Stimulated activated CD4-positive, alpha-beta T cell treated with anti-CD3 and anti-CD28 coated beads, Interleukin-15, amount 100 ng/mL, for 48 hours (primary cell): ENCODE measurements around the gene CACNA1A.
"Not testable (repeated sequence)": the region's sequence is repeated elsewhere in the genome, so short reads cannot be mapped to it uniquely, and the experiment has no call there.

Source experiments
- DNase-seq, 2 donors: peaks; one replicate each; pipeline ENCODE4 v3.0.0-alpha.2; 2020; ENCODE audit warnings: low read depth in 2 of 2

CACNA1A gene

GRCh38 chr19:13229246-13229645 lies 277.0 kb downstream of the CACNA1A start:
- no peak for DNase-seq

GRCh38 chr19:13228561-13228960 lies 277.7 kb downstream of the CACNA1A start:
- DNase-seq, result no peak

GRCh38 chr19:13226983-13227382 lies 279.3 kb downstream of the CACNA1A start:
- no peak for DNase-seq

GRCh38 chr19:13225973-13226865 lies 280.1 kb downstream of the CACNA1A start:
- DNase-seq, result no peak

- no peak for DNase-seq
These were observed 281.2 kb downstream of the CACNA1A start for GRCh38 chr19:13225085-13225484.

- DNase-seq, result no peak
These were observed 285.4 kb downstream of the CACNA1A start for GRCh38 chr19:13220847-13221246.

GRCh38 chr19:13215572-13216380 lies 290.5 kb downstream of the CACNA1A start:
- no peak for DNase-seq

- no peak for DNase-seq
These were observed 292.1 kb downstream of the CACNA1A start for GRCh38 chr19:13214036-13214730.

- DNase-seq, result peak; percentile 64 to 67
These were observed 293.4 kb downstream of the CACNA1A start for GRCh38 chr19:13212759-13213330.

GRCh38 chr19:13211426-13212308 lies 294.6 kb downstream of the CACNA1A start:
- no peak for DNase-seq

- DNase-seq, result no peak
These were observed 295.3 kb downstream of the CACNA1A start for GRCh38 chr19:13210941-13211340.

GRCh38 chr19:13210339-13210775 lies 295.9 kb downstream of the CACNA1A start:
- no peak for DNase-seq

GRCh38 chr19:13209484-13210338 lies 296.6 kb downstream of the CACNA1A start:
- DNase-seq, result no peak

GRCh38 chr19:13208672-13209483 lies 297.4 kb downstream of the CACNA1A start:
- no peak for DNase-seq

GRCh38 chr19:13207846-13208671 lies 298.2 kb downstream of the CACNA1A start:
- peak; percentile 35 to 62 for DNase-seq

- no peak for DNase-seq
These were observed 298.9 kb downstream of the CACNA1A start for GRCh38 chr19:13207237-13207845.

- DNase-seq, result no peak
These were observed 299.7 kb downstream of the CACNA1A start for GRCh38 chr19:13206587-13206986.

GRCh38 chr19:13202112-13202511 lies 304.2 kb downstream of the CACNA1A start:
- not testable (repeated sequence) for DNase-seq
